Measurements from ENCODE around the gene MAPK8IP3.

Gene MAPK8IP3

GRCh38 chr16:1670866-1671265, 35.1 kb upstream of the MAPK8IP3 start:
- no peak overlapping the region for H3K4me3 ChIP-seq (ENCODE audit: low read depth, low read length)
- no peak for DNase-seq (ENCODE audit: low read depth)
- TF ChIP-seq CTCF (conservative IDR thresholded peaks at IDR 0.05; ENCODE audit: low read depth, low read length), result no peak

DNA sequence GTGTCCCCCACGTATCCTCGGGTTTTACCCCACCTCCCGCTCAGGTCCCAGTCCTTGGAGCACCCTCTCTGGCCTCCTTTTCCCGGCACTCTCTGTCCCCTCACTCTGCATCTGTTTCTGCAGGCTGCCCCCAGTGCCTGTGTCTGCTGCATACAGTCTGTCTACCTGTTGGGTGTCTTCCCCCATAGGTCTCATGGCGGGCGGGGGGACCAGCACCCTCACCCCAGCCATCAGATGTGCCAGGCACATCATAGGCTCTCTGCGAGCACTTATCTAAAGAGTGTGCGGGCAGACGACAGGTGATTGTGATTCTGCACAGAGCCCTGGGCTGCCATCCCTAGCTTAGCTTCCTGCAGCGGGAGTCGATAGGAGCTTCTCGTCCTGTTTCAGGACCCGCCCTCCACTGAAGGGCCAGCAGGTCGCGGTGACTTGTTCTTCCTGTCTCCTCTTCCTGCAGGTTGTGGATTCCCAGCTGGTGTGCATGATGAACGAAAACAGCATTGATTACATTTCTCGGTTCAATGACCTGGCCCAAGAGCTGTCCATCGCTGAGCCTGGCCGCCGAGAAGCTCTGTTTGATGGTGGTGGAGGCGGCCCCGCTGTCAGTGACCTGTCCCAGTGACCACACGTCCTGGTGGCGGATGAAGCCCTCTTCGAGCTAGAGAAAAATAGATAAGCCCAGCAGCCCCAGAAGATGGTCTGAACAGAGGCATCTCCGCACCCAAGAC, 32.4 kb upstream of the MAPK8IP3 start:
- TF ChIP-seq CTCF (conservative IDR thresholded peaks at IDR 0.05; ENCODE audit: low read depth, low read length), result no peak
- no peak overlapping the region for H3K4me3 ChIP-seq (ENCODE audit: low read depth, low read length)
- no peak for DNase-seq (ENCODE audit: low read depth)

DNA sequence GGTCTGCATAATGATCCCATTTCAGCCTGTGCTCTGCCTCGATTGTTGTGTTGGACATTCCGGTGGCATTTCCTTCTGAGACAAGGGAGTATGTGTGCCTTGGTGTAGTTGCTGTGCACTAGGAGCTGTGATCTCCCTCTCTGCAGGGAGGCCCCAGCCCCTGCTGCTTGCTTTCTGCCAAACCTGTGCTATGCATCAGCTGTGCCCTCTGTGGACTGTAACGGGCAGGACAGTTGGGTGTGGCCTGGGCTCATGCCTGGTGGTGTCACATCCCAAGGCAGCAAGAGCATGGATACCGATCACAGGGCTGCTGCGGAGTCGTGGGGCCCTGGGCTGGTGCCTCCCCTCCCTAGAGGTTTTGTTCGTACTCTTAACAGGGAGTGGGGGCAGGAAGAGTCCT, 31.7 kb upstream of the MAPK8IP3 start:
- no peak for DNase-seq (ENCODE audit: low read depth)
- TF ChIP-seq CTCF (conservative IDR thresholded peaks at IDR 0.05; ENCODE audit: low read depth, low read length), result no peak
- H3K4me3 ChIP-seq (ENCODE audit: low read depth, low read length), result no peak overlapping the region

GRCh38 chr16:1674751-1675664, 31.0 kb upstream of the MAPK8IP3 start:
- DNase-seq (ENCODE audit: low read depth), result peak; percentile 70
- no peak overlapping the region for H3K4me3 ChIP-seq (ENCODE audit: low read depth, low read length)
- TF ChIP-seq CTCF (conservative IDR thresholded peaks at IDR 0.05; ENCODE audit: low read depth, low read length), result no peak

DNA sequence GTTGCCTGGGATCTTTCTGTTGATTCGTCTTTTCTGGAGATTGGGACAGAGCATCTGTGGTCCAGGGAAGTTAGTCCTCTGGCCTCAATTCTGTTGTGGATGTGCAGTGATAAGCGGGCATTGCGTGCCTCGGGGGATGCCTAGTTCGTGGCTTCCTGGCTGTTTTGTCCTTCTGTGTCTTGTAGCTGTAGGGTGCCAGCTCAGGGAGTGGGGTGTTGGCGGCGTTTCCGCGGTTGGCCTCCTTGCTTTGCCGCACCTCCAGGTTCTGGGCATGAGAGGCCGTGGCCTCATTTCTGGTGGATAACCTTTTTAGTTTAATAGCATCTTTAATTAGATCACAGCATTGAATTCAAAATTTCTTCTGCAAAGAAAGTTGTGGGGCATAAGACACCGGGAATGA, 29.3 kb upstream of the MAPK8IP3 start:
- H3K4me3 ChIP-seq (ENCODE audit: low read depth, low read length), result no peak overlapping the region
- TF ChIP-seq CTCF (conservative IDR thresholded peaks at IDR 0.05; ENCODE audit: low read depth, low read length), result no peak
- DNase-seq (ENCODE audit: low read depth), result no peak

GRCh38 chr16:1677339-1677738, 28.7 kb upstream of the MAPK8IP3 start:
- DNase-seq (ENCODE audit: low read depth), result no peak
- H3K4me3 ChIP-seq (ENCODE audit: low read depth, low read length), result no peak overlapping the region
- TF ChIP-seq CTCF (conservative IDR thresholded peaks at IDR 0.05; ENCODE audit: low read depth, low read length), result no peak

Data from choroid plexus epithelial cell (primary cell).